Activated CD4-positive, alpha-beta T cell treated with anti-CD3 and anti-CD28 coated beads, Interleukin-2, amount 10 ng/mL, durations not matched to agents 24 days and 14 days (primary cell): ENCODE measurements around the gene PCSK9. TPM values are rescaled to one million over a fixed set of nuclear protein-coding genes. Genes with fewer than 3 reads are reported as not detected.

Source experiments
- DNase-seq: peaks from one replicate; pipeline ENCODE4 v3.0.0; 2022
- H3K27ac Mint-ChIP-seq: one replicate; pipeline ENCODE4 v1.8.0; 2022; ENCODE audit warnings: mild to moderate bottlenecking, mixed read lengths
- H3K27me3 Mint-ChIP-seq: one replicate; pipeline ENCODE4 v1.8.0; 2022; ENCODE audit warnings: mixed read lengths
- H3K36me3 Mint-ChIP-seq: one replicate; pipeline ENCODE4 v1.8.0; 2022; ENCODE audit warnings: low read depth, mild to moderate bottlenecking, mixed read lengths
- H3K4me1 Mint-ChIP-seq: one replicate; pipeline ENCODE4 v1.8.0; 2021; ENCODE audit warnings: mixed read lengths
- H3K4me3 Mint-ChIP-seq: one replicate; pipeline ENCODE4 v1.8.0; 2022; ENCODE audit warnings: mild to moderate bottlenecking, moderate library complexity, mixed read lengths
- H3K9me3 Mint-ChIP-seq: one replicate; pipeline ENCODE4 v1.8.0; 2021; ENCODE audit warnings: mixed read lengths
- intact Hi-C: fragments of 100-400 bp; cut with micrococcal nuclease; formaldehyde crosslinking; loops from one replicate; pipeline ENCODE4 v1.15.1; 2023
- total RNA-seq: library from RNA; stranded (reverse); gene quantifications from 2 replicates; pipeline ENCODE4 v1.2.3, GENCODE V29; 2022

Gene PCSK9
- total RNA-seq, 1 donor from 2014 or later = not detected

DNA sequence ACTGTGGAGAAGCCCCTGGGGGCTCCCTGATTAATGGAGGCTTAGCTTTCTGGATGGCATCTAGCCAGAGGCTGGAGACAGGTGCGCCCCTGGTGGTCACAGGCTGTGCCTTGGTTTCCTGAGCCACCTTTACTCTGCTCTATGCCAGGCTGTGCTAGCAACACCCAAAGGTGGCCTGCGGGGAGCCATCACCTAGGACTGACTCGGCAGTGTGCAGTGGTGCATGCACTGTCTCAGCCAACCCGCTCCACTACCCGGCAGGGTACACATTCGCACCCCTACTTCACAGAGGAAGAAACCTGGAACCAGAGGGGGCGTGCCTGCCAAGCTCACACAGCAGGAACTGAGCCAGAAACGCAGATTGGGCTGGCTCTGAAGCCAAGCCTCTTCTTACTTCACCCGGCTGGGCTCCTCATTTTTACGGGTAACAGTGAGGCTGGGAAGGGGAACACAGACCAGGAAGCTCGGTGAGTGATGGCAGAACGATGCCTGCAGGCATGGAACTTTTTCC, 24.8 kb downstream of the PCSK9 start:
- DNase-seq = no peak
- peaks cover 12% of the 10 kb centered on the region for H3K4me1 Mint-ChIP-seq
- no peaks in the 10 kb centered on the region for H3K27me3 Mint-ChIP-seq

DNA sequence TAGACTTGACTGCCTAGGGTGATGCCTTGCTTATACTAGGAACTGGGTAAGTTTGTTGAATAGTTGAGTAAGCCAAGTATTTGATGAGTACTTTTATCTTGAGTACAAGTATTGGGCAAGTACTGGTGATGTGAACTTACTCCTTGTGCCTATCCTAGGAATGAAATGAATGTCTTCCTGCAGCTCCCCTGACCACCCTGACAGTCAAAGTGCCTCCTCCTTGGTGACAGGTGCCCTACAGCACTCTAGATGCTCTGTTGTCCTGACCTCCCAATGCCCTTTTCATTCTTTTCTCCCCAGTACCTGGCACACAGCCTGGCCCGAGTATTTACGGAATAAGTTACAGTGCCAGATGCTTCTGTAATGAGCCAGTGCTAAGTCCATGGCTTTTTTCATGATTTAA, 25.5 kb downstream of the PCSK9 start:
- Mint-ChIP-seq H3K4me3 (no peak overlapping the region), H3K9me3 (no peaks in the 10 kb centered on the region), H3K27ac (no peak overlapping the region), H3K27me3 (no peaks in the 10 kb centered on the region), H3K4me1 (peaks cover 12% of the 10 kb centered on the region), H3K36me3 (peaks cover 25% of the 10 kb centered on the region)
- DNase-seq = no peak
- intact Hi-C loops = no loop called here

More for the DNA sequence above, 24.8 kb downstream of the PCSK9 start:
- intact Hi-C loops = no loop called here
- H3K36me3 Mint-ChIP-seq = peaks cover 20% of the 10 kb centered on the region
- H3K27ac Mint-ChIP-seq = no peak overlapping the region
- no peaks in the 10 kb centered on the region for H3K9me3 Mint-ChIP-seq
- H3K4me3 Mint-ChIP-seq = no peak overlapping the region

DNA sequence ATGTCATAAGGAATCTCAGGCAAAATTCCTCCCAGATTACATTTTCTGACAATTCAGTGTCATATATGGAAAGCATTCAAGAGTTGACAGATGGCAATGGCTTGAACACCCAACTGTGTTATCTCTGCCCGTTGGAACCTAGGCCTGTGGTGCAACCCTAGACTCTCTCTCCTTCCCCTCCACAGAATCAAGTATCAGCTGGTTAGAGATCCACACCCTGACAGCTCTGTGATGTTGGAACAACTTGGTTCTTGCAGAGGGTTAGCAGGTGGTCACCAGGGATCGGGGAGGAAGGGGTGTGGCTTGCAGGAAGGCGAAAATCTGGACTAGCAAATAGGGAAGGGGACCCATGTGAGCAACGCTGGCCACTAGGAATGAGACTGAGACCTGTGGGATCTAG, 26.3 kb downstream of the PCSK9 start:
- no peaks in the 10 kb centered on the region for H3K9me3 Mint-ChIP-seq
- peaks cover 6% of the 10 kb centered on the region for H3K4me1 Mint-ChIP-seq
- H3K27ac Mint-ChIP-seq = peak overlapping the region; percentile 37
- no peaks in the 10 kb centered on the region for H3K27me3 Mint-ChIP-seq
- H3K36me3 Mint-ChIP-seq = peaks cover 33% of the 10 kb centered on the region
- intact Hi-C loops = no loop called here
- no peak for DNase-seq
- H3K4me3 Mint-ChIP-seq = no peak overlapping the region

- H3K4me1 Mint-ChIP-seq = peaks cover 9% of the 10 kb centered on the region
- H3K27me3 Mint-ChIP-seq = no peaks in the 10 kb centered on the region
- H3K4me3 Mint-ChIP-seq = no peak overlapping the region
- H3K27ac Mint-ChIP-seq = no peak overlapping the region
- H3K9me3 Mint-ChIP-seq = no peaks in the 10 kb centered on the region
- intact Hi-C loops = no loop called here
- DNase-seq = no peak
- H3K36me3 Mint-ChIP-seq = peaks cover 47% of the 10 kb centered on the region
Observed at GRCh38 chr1:55067022-55067778, 27.9 kb downstream of the PCSK9 start.

GRCh38 chr1:55067914-55068313, 28.6 kb downstream of the PCSK9 start:
- H3K27me3 Mint-ChIP-seq = no peaks in the 10 kb centered on the region
- H3K9me3 Mint-ChIP-seq = no peaks in the 10 kb centered on the region
- DNase-seq = no peak
- H3K27ac Mint-ChIP-seq = no peak overlapping the region
- peaks cover 14% of the 10 kb centered on the region for H3K4me1 Mint-ChIP-seq
- intact Hi-C loops = no loop called here
- peaks cover 54% of the 10 kb centered on the region for H3K36me3 Mint-ChIP-seq
- no peak overlapping the region for H3K4me3 Mint-ChIP-seq

DNA sequence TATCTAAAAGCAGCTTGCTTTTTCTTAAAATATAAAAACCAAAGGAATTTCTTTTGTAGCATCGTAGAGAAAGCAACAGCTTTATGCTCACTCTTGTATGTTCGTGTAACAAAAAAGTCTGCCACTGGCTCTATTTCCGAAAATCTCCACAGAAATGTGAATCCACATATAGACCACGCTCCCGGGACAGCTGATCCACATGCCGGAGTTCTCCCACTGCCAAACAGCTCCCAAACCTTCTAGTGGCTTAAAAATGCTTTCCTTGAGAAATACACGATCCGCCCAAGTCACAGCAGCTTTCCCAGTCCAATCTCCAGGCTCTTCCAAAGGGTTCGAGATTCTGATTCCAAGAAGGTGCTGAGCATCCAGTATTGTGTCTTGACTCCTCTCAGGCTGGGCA, 29.3 kb downstream of the PCSK9 start:
- intact Hi-C loops = no loop called here
- H3K27ac Mint-ChIP-seq = no peak overlapping the region

GRCh38 chr1:55069280-55069679, 29.9 kb downstream of the PCSK9 start:
- no peak for DNase-seq
- H3K36me3 Mint-ChIP-seq = peaks cover 65% of the 10 kb centered on the region
- intact Hi-C loops = no loop called here
- H3K4me1 Mint-ChIP-seq = peaks cover 20% of the 10 kb centered on the region
- H3K4me3 Mint-ChIP-seq = no peak overlapping the region
- H3K27me3 Mint-ChIP-seq = no peaks in the 10 kb centered on the region
- no peaks in the 10 kb centered on the region for H3K9me3 Mint-ChIP-seq
- H3K27ac Mint-ChIP-seq = no peak overlapping the region

More for the DNA sequence above, 29.3 kb downstream of the PCSK9 start:
- H3K9me3 Mint-ChIP-seq = no peaks in the 10 kb centered on the region
- no peaks in the 10 kb centered on the region for H3K27me3 Mint-ChIP-seq
- DNase-seq = no peak
- H3K4me1 Mint-ChIP-seq = peaks cover 18% of the 10 kb centered on the region
- peaks cover 60% of the 10 kb centered on the region for H3K36me3 Mint-ChIP-seq
- no peak overlapping the region for H3K4me3 Mint-ChIP-seq

DNA sequence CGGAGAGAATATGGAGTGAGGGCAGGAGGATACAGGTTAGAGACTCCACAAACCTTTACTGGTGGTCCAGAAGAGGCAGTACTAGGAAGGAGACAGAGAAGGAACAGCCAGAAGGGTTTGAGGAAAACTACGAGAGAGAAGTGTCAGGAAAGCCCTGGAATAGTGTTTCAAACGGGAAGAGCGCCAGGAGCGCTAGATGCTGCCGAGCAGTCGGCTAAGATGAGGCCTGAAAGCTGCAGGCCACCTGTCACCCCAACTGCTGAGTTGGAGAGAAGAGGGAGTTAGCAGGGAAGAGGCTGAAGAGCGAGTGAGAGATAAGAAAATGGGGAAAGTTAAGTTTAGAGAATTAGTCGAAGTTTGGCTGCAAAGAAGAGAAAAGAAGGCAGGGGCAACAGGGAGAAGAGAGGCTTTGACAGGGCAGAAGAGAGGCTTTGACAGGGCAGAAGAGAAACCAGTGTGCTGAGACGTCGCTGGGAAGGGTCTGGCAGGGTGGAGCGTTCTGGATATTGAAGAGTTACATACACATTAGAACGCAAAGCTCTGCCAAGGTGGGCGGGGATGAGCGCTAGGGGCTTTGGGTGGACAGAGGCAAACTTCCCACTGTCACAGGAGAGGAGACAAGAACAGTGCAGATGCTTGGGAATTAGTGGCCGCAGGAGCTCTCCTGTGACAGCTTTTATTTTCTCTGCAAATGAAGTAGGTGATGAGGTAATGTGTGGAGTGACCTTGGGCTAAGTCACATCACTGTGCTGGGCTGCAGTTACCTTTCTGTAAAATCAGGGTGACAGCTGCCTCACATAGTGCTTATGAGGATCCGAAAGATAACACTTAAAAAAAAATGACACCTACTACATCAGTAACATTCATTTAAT, 31.2 kb downstream of the PCSK9 start:
- Mint-ChIP-seq H3K4me3 (no peak overlapping the region), H3K27me3 (no peaks in the 10 kb centered on the region), H3K4me1 (peaks cover 20% of the 10 kb centered on the region), H3K9me3 (no peaks in the 10 kb centered on the region), H3K36me3 (peaks cover 73% of the 10 kb centered on the region), H3K27ac (no peak overlapping the region)
- intact Hi-C loops = no loop called here
- no peak for DNase-seq

DNA sequence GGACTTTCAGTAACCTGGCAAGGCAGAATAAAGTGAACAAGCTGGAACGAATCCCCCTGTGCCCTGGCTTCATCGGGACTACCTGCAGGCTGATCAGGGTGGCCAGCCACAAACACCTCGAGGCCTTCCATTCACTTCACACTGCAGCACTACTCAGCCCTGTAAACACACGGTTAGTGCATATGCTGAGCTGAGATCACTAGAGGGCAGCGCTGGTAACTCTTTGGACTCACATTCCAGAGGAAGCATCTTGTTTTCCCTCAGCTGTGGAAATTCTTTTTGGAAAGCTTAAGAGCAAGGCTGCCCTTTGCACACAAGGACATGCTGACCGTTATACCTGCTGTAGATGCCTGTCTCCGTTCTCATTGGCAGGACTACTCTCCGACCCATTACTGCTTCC, 32.1 kb downstream of the PCSK9 start:
- H3K4me1 Mint-ChIP-seq = peaks cover 20% of the 10 kb centered on the region
- no peaks in the 10 kb centered on the region for H3K9me3 Mint-ChIP-seq
- DNase-seq = peak; percentile 65
- H3K36me3 Mint-ChIP-seq = peaks cover 79% of the 10 kb centered on the region
- peak overlapping the region; percentile 52 for H3K27ac Mint-ChIP-seq
- no peaks in the 10 kb centered on the region for H3K27me3 Mint-ChIP-seq
- intact Hi-C loops = no loop called here
- no peak overlapping the region for H3K4me3 Mint-ChIP-seq

GRCh38 chr1:55073187-55073916, 34.0 kb downstream of the PCSK9 start:
- intact Hi-C loops = no loop called here
- Mint-ChIP-seq H3K4me1 (peaks cover 16% of the 10 kb centered on the region), H3K27ac (peak overlapping the region; percentile 63), H3K4me3 (no peak overlapping the region), H3K9me3 (no peaks in the 10 kb centered on the region), H3K36me3 (peaks cover 80% of the 10 kb centered on the region), H3K27me3 (no peaks in the 10 kb centered on the region)
- no peak for DNase-seq

DNA sequence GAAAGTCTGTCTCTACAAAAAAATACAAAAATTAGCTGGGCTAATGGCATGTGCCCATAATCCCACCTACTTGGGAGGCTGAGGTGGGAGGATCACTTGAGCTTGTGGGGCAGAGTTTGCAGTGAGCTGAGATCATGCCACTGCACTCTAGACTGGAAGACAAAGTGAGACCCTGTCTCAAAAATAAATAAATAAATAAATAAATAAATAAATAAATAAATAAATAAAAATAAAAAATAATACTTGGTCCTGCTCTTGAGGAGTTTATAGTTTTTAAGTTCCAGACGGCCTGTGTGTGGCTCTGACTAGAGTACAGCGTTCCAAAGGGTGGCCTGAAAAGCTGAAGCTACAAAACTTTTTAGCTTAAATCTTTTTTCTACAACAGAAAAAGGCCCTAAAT, 35.1 kb downstream of the PCSK9 start:
- intact Hi-C loops = no loop called here
- no peaks in the 10 kb centered on the region for H3K9me3 Mint-ChIP-seq

GRCh38 chr1:55076356-55076755, 37.0 kb downstream of the PCSK9 start:
- peaks cover 68% of the 10 kb centered on the region for H3K36me3 Mint-ChIP-seq
- H3K27ac Mint-ChIP-seq = no peak overlapping the region
- intact Hi-C loops = no loop called here
- no peaks in the 10 kb centered on the region for H3K27me3 Mint-ChIP-seq
- no peak overlapping the region for H3K4me3 Mint-ChIP-seq
- H3K4me1 Mint-ChIP-seq = peaks cover 16% of the 10 kb centered on the region
- no peak for DNase-seq
- no peaks in the 10 kb centered on the region for H3K9me3 Mint-ChIP-seq

More for the DNA sequence above, 35.1 kb downstream of the PCSK9 start:
- Mint-ChIP-seq H3K27me3 (no peaks in the 10 kb centered on the region), H3K27ac (no peak overlapping the region), H3K4me3 (no peak overlapping the region), H3K4me1 (peaks cover 16% of the 10 kb centered on the region), H3K36me3 (peaks cover 72% of the 10 kb centered on the region)
- DNase-seq = no peak

- Mint-ChIP-seq H3K9me3 (no peaks in the 10 kb centered on the region), H3K4me1 (peaks cover 3% of the 10 kb centered on the region), H3K36me3 (peaks cover 60% of the 10 kb centered on the region), H3K4me3 (no peak overlapping the region), H3K27me3 (no peaks in the 10 kb centered on the region), H3K27ac (no peak overlapping the region)
- DNase-seq = no peak
- intact Hi-C loops = no loop called here
Observed at GRCh38 chr1:55078470-55078869, 39.1 kb downstream of the PCSK9 start.
